Liver (tissue), 9 donors: ENCODE results near the gene TMPRSS6. TPM values are rescaled to one million over a fixed set of nuclear protein-coding genes. Genes with fewer than 3 reads are reported as not detected.

Experiments used
- DNase-seq: peaks from one replicate; pipeline ENCODE4 v3.0.0-alpha.2; 2017; ENCODE audit warnings: low spot score
- H3K27ac ChIP-seq, 2 donors: one replicate each; pipeline ENCODE4 v1.7.0; 2013; ENCODE audit warnings: inconsistent platforms in 2 of 2, low read length in 2 of 2, control low read depth in 1 of 2, low read depth in 1 of 2, mild to moderate bottlenecking in 1 of 2
- H3K27me3 ChIP-seq, 4 donors: one replicate each; pipeline versions ENCODE4 v1.6.1 to v1.7.0; 2013; ENCODE audit warnings: low read length in 3 of 4, inconsistent platforms in 1 of 4, mild to moderate bottlenecking in 1 of 4, moderate library complexity in 1 of 4; ENCODE audit not compliant: control insufficient read depth in 4 of 4, insufficient read depth in 4 of 4
- H3K36me3 ChIP-seq, 4 donors: one replicate each; pipeline versions ENCODE4 v1.6.1 to v1.7.0; 2013; ENCODE audit warnings: low read length in 3 of 4, mild to moderate bottlenecking in 3 of 4, low read depth in 1 of 4, moderate library complexity in 1 of 4; ENCODE audit not compliant: control insufficient read depth in 4 of 4, insufficient read depth in 3 of 4
- H3K4me1 ChIP-seq, 4 donors: one replicate each; pipeline versions ENCODE4 v1.6.1 to v1.7.0; 2013; ENCODE audit warnings: low read length in 3 of 4, mild to moderate bottlenecking in 3 of 4, moderate library complexity in 1 of 4; ENCODE audit not compliant: control insufficient read depth in 4 of 4, insufficient read depth in 4 of 4
- H3K4me3 ChIP-seq, 3 donors: one replicate each; pipeline versions ENCODE4 v1.6.1 to v1.7.0; 2013; ENCODE audit warnings: low read length in 3 of 3, control low read depth in 1 of 3, low read depth in 1 of 3, mild to moderate bottlenecking in 1 of 3
- H3K9ac ChIP-seq, 2 donors: one replicate each; pipeline ENCODE4 v1.7.0; 2013; ENCODE audit warnings: low read length in 2 of 2, mild to moderate bottlenecking in 2 of 2, moderate library complexity in 2 of 2, control low read depth in 1 of 2, low read depth in 1 of 2
- H3K9me3 ChIP-seq, 4 donors: one replicate each; pipeline versions ENCODE4 v1.6.1 to v1.7.0; 2013; ENCODE audit warnings: low read length in 3 of 4; ENCODE audit not compliant: control insufficient read depth in 4 of 4
- GABPA ChIP-seq, 2 donors: IDR thresholded peaks in 1 of 2; conservative IDR thresholded peaks in 1 of 2; 2 replicates each; pipeline ENCODE4 v1.6.1; 2016; ENCODE audit warnings: antibody characterized with exemption in 2 of 2, mild to moderate bottlenecking in 1 of 2, moderate library complexity in 1 of 2
- HNF4A ChIP-seq, 2 donors: conservative IDR thresholded peaks; 2 replicates each; pipeline ENCODE4 v1.6.1; 2016; ENCODE audit warnings: antibody characterized with exemption in 2 of 2, mild to moderate bottlenecking in 2 of 2
- JUND ChIP-seq, 2 donors: IDR thresholded peaks; 2 replicates each; pipeline ENCODE4 v1.6.1; 2016; ENCODE audit warnings: antibody characterized with exemption in 2 of 2
- RAD21 ChIP-seq, 2 donors: IDR thresholded peaks; 2 replicates each; pipeline ENCODE4 v1.6.1; 2016; ENCODE audit warnings: antibody characterized with exemption in 2 of 2, mild to moderate bottlenecking in 2 of 2
- RXRA ChIP-seq, 2 donors: IDR thresholded peaks; 2 replicates each; pipeline ENCODE4 v1.6.1; 2017 to 2018; ENCODE audit warnings: antibody characterized with exemption in 2 of 2, mild to moderate bottlenecking in 1 of 2
- SP1 ChIP-seq: IDR thresholded peaks from 2 replicates; pipeline ENCODE4 v1.6.1; 2018; ENCODE audit warnings: antibody characterized with exemption, mild to moderate bottlenecking
- WGBS: extraction: QIAGEN DNeasy Blood & Tissue Kit; methylation state at CpG from one replicate; pipeline ENCODE4 v1.1.7; 2013; 5-methylcytosine and 5-hydroxymethylcytosine counted together
- polyA plus RNA-seq, 2 donors: library from polyadenylated mRNA; stranded (reverse) in 1 of 2; unstranded in 1 of 2; fragments of 200-250 nt in 1 of 2; fragments of >200 nt in 1 of 2; fragmentation: Nextera tagmentation in 1 of 2; extraction: Ambion mirVana in 1 of 2; gene quantifications; one replicate each; pipeline versions ENCODE4 v1.2.1 to v1.2.3, GENCODE V29; 2013 to 2015
- total RNA-seq, 2 donors: library from RNA; depleted of rRNA; stranded (reverse); fragments of >200 nt; gene quantifications; one replicate each; pipeline ENCODE4 v1.2.3, GENCODE V29; 2014
- TF ChIP-seq, protein P1 (sequence below): IDR thresholded peaks from 2 replicates; pipeline ENCODE4 v1.6.1; 2016; ENCODE audit warnings: antibody characterized with exemption
- TF ChIP-seq, protein P2 (sequence below): IDR thresholded peaks from 2 replicates; pipeline ENCODE4 v1.6.1; 2016; ENCODE audit warnings: antibody characterized with exemption
- TF ChIP-seq, protein P3 (sequence below): IDR thresholded peaks from 2 replicates; pipeline ENCODE4 v1.6.1; 2016; ENCODE audit warnings: antibody characterized with exemption, mild to moderate bottlenecking
- TF ChIP-seq, protein P4 (sequence below): IDR thresholded peaks from 2 replicates; pipeline ENCODE4 v1.6.1; 2016; ENCODE audit warnings: antibody characterized with exemption
- donor health status: healthy.
- donor health status: healthy.
- donor health status: healthy.
- donor health status: healthy.
- donor health status: healthy.

TMPRSS6 gene
- total and polyA plus RNA-seq, 4 donors, result 12.6 to 47.1 (median 39.9) TPM

DNA sequence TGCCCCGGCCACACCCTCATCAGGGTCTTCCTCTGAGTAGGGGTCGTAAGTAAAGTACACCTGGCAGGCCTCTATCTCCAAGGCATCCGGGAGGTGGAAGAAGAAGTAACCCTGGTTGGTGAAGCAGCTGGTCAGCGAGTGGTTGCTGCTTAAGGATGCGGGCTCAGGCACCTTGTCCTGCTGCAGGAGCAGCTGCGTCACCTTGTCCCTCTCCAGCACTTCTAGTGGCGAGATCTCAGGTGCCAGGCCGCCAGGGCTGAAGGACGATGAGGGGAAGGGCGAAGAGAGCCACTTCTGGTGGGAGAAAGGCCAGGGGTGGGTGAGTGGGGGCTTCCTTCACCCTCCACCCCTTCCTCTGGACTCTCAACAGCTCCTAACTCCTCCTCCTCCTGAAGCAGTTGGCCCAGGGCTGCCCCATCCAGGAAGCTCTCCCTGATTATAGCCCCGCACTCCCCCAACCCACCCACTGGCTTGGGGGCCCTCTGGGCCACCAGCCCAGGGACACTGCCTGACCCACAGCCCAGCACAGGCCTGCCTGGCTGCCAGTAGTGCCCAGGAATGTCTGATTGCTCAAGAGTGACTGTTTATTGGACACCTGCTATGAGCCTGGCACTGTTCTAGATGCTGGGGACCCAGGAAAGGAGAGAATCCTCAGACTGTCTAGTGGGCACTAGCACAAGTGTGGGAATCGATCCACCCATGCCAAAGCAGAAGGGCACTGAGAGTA lies 19.2 kb upstream of the TMPRSS6 start:
- H3K36me3 ChIP-seq, result no peaks in the 10 kb centered on the region
- no peak for DNase-seq
- no peak overlapping the region for H3K27ac ChIP-seq
- 71% methylated on average over 12 of the region's 12 CpGs for WGBS
- H3K4me3 ChIP-seq, result no peak overlapping the region
- no peaks in the 10 kb centered on the region for H3K9me3 ChIP-seq
- H3K4me1 ChIP-seq, result peaks cover 6 to 36% (median 30%) of the 10 kb centered on the region in 4 donors
- TF ChIP-seq, protein P1, sequence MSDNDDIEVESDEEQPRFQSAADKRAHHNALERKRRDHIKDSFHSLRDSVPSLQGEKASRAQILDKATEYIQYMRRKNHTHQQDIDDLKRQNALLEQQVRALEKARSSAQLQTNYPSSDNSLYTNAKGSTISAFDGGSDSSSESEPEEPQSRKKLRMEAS, result no peak
- TF ChIP-seq RAD21 (IDR thresholded peaks at IDR 0.05) (peak in 1 of 2 donors; percentile 55), RXRA (IDR thresholded peaks at IDR 0.05) (peak; percentile 9 to 41), HNF4A (conservative IDR thresholded peaks at IDR 0.05) (peak in 1 of 2 donors; percentile 23), SP1 (no peak)
- TF ChIP-seq, protein P2, sequence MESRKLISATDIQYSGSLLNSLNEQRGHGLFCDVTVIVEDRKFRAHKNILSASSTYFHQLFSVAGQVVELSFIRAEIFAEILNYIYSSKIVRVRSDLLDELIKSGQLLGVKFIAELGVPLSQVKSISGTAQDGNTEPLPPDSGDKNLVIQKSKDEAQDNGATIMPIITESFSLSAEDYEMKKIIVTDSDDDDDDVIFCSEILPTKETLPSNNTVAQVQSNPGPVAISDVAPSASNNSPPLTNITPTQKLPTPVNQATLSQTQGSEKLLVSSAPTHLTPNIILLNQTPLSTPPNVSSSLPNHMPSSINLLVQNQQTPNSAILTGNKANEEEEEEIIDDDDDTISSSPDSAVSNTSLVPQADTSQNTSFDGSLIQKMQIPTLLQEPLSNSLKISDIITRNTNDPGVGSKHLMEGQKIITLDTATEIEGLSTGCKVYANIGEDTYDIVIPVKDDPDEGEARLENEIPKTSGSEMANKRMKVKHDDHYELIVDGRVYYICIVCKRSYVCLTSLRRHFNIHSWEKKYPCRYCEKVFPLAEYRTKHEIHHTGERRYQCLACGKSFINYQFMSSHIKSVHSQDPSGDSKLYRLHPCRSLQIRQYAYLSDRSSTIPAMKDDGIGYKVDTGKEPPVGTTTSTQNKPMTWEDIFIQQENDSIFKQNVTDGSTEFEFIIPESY, result no peak
- TF ChIP-seq, protein P3, sequence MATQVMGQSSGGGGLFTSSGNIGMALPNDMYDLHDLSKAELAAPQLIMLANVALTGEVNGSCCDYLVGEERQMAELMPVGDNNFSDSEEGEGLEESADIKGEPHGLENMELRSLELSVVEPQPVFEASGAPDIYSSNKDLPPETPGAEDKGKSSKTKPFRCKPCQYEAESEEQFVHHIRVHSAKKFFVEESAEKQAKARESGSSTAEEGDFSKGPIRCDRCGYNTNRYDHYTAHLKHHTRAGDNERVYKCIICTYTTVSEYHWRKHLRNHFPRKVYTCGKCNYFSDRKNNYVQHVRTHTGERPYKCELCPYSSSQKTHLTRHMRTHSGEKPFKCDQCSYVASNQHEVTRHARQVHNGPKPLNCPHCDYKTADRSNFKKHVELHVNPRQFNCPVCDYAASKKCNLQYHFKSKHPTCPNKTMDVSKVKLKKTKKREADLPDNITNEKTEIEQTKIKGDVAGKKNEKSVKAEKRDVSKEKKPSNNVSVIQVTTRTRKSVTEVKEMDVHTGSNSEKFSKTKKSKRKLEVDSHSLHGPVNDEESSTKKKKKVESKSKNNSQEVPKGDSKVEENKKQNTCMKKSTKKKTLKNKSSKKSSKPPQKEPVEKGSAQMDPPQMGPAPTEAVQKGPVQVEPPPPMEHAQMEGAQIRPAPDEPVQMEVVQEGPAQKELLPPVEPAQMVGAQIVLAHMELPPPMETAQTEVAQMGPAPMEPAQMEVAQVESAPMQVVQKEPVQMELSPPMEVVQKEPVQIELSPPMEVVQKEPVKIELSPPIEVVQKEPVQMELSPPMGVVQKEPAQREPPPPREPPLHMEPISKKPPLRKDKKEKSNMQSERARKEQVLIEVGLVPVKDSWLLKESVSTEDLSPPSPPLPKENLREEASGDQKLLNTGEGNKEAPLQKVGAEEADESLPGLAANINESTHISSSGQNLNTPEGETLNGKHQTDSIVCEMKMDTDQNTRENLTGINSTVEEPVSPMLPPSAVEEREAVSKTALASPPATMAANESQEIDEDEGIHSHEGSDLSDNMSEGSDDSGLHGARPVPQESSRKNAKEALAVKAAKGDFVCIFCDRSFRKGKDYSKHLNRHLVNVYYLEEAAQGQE, result no peak
- H3K27me3 ChIP-seq, result no peaks in the 10 kb centered on the region
- no peak overlapping the region for H3K9ac ChIP-seq

DNA sequence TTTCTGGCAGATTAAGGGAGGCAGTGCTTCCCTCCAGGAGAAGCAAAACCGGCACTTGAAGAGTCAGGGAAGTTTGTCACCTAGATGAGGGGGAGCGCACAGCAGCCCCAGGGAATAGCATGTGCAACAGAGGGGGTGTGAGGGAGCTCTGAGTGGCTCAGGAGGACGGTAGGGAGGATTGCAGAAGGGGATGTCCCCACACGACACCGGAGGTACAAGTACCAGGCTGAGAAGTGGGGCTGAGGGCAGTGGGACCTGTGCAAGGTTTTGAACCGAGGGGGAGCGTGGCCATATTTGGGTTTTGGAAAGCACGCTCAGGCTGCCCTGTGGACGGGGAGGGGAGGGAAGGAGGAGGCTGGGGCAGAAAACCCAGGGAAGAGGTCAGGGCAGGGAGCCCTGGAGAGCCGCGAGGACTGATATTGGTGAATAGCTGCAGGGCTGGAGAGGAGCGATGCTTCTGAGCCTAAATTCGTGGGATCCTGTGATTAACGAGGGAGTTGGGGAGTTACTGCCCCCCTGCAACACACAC lies 17.9 kb upstream of the TMPRSS6 start:
- DNase-seq, result no peak
- Histone ChIP-seq H3K27me3 (no peaks in the 10 kb centered on the region), H3K36me3 (no peaks in the 10 kb centered on the region), H3K4me1 (peaks cover 6 to 36% (median 30%) of the 10 kb centered on the region in 4 donors), H3K4me3 (peak overlapping the region in 2 of 3 donors; percentile 12 to 49), H3K9me3 (no peaks in the 10 kb centered on the region), H3K27ac (peak overlapping the region; percentile 87), H3K9ac (peak overlapping the region in 1 of 2 donors; percentile 49)
- TF ChIP-seq JUND (IDR thresholded peaks at IDR 0.05), result no peak
- TF ChIP-seq, protein P4, sequence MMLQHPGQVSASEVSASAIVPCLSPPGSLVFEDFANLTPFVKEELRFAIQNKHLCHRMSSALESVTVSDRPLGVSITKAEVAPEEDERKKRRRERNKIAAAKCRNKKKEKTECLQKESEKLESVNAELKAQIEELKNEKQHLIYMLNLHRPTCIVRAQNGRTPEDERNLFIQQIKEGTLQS, result no peak
- TF ChIP-seq, protein P2, result no peak
- no peak for TF ChIP-seq GABPA (IDR thresholded peaks at IDR 0.05 in 1 of 2, conservative IDR thresholded peaks at IDR 0.05 in 1 of 2)
- TF ChIP-seq, protein P3, result no peak
- no peak for TF ChIP-seq RAD21 (IDR thresholded peaks at IDR 0.05)
- WGBS, result 29% methylated on average over 14 of the region's 14 CpGs
